GM12891 (cell line): Measurements from ENCODE around the gene ERFL.

Experiments
- DNase-seq: peaks from one replicate; pipeline ENCODE4 v3.0.0; 2011; ENCODE audit warnings: low spot score; ENCODE audit not compliant: insufficient read length
- FAIRE-seq: peaks from 2 replicates; lab custom pipeline; 2011; peaks lifted over from hg19 to GRCh38; lab: Jason Lieb, UNC
- PAX5 ChIP-seq: IDR thresholded peaks from 2 replicates; pipeline ENCODE4 v1.6.1; 2011; ENCODE audit warnings: low read length, moderate library complexity, mild to moderate bottlenecking; ENCODE audit not compliant: insufficient read depth, severe bottlenecking
- POLR2A ChIP-seq: IDR thresholded peaks from 2 replicates; pipeline ENCODE4 v1.6.1; 2011; ENCODE audit warnings: low read depth, low read length, control low read depth
- POLR2AphosphoS5 ChIP-seq: IDR thresholded peaks from 2 replicates; pipeline ENCODE4 v1.6.1; 2011; ENCODE audit warnings: low read depth, low read length, control low read depth
- POU2F2 ChIP-seq: IDR thresholded peaks from 2 replicates; pipeline ENCODE4 v1.6.1; 2011; ENCODE audit warnings: low read depth, mild to moderate bottlenecking, control low read depth, low read length, moderate library complexity
- SPI1 ChIP-seq: IDR thresholded peaks from 2 replicates; pipeline ENCODE4 v1.6.1; 2011; ENCODE audit warnings: low read depth, low read length, control low read depth
- TAF1 ChIP-seq: IDR thresholded peaks from 2 replicates; pipeline ENCODE4 v1.6.1; 2011; ENCODE audit warnings: low read depth, low read length, control low read depth

The ERFL gene

GRCh38 chr19:41912899-41913537 lies 15.2 kb downstream of the ERFL start:
- TF ChIP-seq SPI1, result no peak
- no peak for TF ChIP-seq PAX5
- TF ChIP-seq POLR2A, result no peak
- TF ChIP-seq TAF1, result no peak
- TF ChIP-seq POU2F2, result no peak
- TF ChIP-seq POLR2AphosphoS5, result no peak
- DNase-seq (no peak), FAIRE-seq (no peak)

GRCh38 chr19:41911889-41912731 lies 16.1 kb downstream of the ERFL start:
- no peak for DNase-seq
- TF ChIP-seq PAX5 (no peak), TAF1 (no peak), POLR2A (0 out of 2 replicates have a peak, but pooled peaks have one; percentile 24), POLR2AphosphoS5 (peak; percentile 34; the same call in 1 of the 2 replicates)

GRCh38 chr19:41910992-41911888 lies 17.0 kb downstream of the ERFL start:
- FAIRE-seq, result no peak
- no peak for TF ChIP-seq TAF1
- TF ChIP-seq POLR2A, result no peak

More at GRCh38 chr19:41911889-41912731, 16.1 kb downstream of the ERFL start:
- no peak for FAIRE-seq

GRCh38 chr19:41910240-41910991 lies 17.8 kb downstream of the ERFL start:
- TF ChIP-seq POLR2A (no peak), SPI1 (no peak), POU2F2 (no peak), PAX5 (no peak), TAF1 (no peak), POLR2AphosphoS5 (no peak; the same call in none of the 2 replicates)
- FAIRE-seq, result peak; percentile 64
- DNase-seq, result no peak

More at GRCh38 chr19:41910992-41911888, 17.0 kb downstream of the ERFL start:
- DNase-seq, result no peak

- no peak for TF ChIP-seq POLR2AphosphoS5
- TF ChIP-seq POLR2A, result no peak
- TF ChIP-seq PAX5, result no peak
- no peak for FAIRE-seq
- no peak for DNase-seq
Measured at GRCh38 chr19:41909706-41910105, 18.5 kb downstream of the ERFL start.

GRCh38 chr19:41908724-41909464 lies 19.4 kb downstream of the ERFL start:
- TF ChIP-seq SPI1 (no peak), POU2F2 (no peak), TAF1 (no peak), POLR2A (no peak), PAX5 (no peak), POLR2AphosphoS5 (no peak)

GRCh38 chr19:41907994-41908615 lies 20.1 kb downstream of the ERFL start:
- no peak for FAIRE-seq
- no peak for DNase-seq
- TF ChIP-seq POLR2AphosphoS5 (no peak), SPI1 (no peak), POU2F2 (no peak), POLR2A (no peak), TAF1 (no peak)

More at GRCh38 chr19:41908724-41909464, 19.4 kb downstream of the ERFL start:
- no peak for DNase-seq
- no peak for FAIRE-seq
